PC-9 (cell line): ENCODE data around the gene OBSCN. TPM values are rescaled to one million over a fixed set of nuclear protein-coding genes. Genes with fewer than 3 reads are reported as not detected.

ENCODE experiments used
- BruUV-seq: library from RNA; stranded (reverse); fragments of 400-500 nt; replicated peaks from 2 replicates; lab custom pipeline; 2021; lab: Mats Ljungman, UMichigan
- CTCF ChIA-PET: fragments of 300-600 bp; sonication (Branson Sonifier 250); formaldehyde crosslinking; loops from one replicate; lab custom pipeline; 2022; ENCODE audit warnings: antibody characterized with exemption; lab: Charles Lee
- POLR2A ChIA-PET: fragments of 300-600 bp; sonication (Branson Sonifier 250); formaldehyde crosslinking; loops from one replicate; lab custom pipeline; 2022; ENCODE audit warnings: antibody characterized with exemption; ENCODE audit not compliant: unreplicated experiment; lab: Charles Lee
- DNase-seq, 2 experiments: peaks; one replicate each; pipeline versions ENCODE4 v3.0.0 to v3.0.0-alpha.2; 2015 to 2022; ENCODE audit warnings: mixed read lengths in 1 of 2
- H2AFZ ChIP-seq: fragments of 200-600 bp; sonication (generic); 2 replicates; pipeline ENCODE4 v1.8.1; 2017; ENCODE audit warnings: antibody characterized with exemption
- H3F3A ChIP-seq: fragments of 200-600 bp; sonication (generic); 2 replicates; pipeline ENCODE4 v1.8.1; 2017; ENCODE audit warnings: antibody characterized with exemption, mild to moderate bottlenecking, low read depth; ENCODE audit not compliant: insufficient read depth
- H3K27ac ChIP-seq: fragments of 200-600 bp; sonication (generic); 2 replicates; pipeline ENCODE4 v1.6.1; 2016; ENCODE audit warnings: mixed run types
- H3K27me3 ChIP-seq: fragments of 200-600 bp; sonication (generic); 2 replicates; pipeline ENCODE4 v1.6.1; 2016; ENCODE audit warnings: low read depth, mixed run types; ENCODE audit not compliant: insufficient read depth
- H3K36me3 ChIP-seq: fragments of 200-600 bp; sonication (generic); 2 replicates; pipeline ENCODE4 v1.6.1; 2016; ENCODE audit warnings: low read depth, mixed run types
- H3K4me1 ChIP-seq: fragments of 200-600 bp; sonication (generic); replicated peaks from 2 replicates; pipeline ENCODE4 v1.6.1; 2016; ENCODE audit warnings: mixed run types; ENCODE audit not compliant: insufficient read depth
- H3K4me2 ChIP-seq: fragments of 200-600 bp; sonication (generic); 2 replicates; pipeline ENCODE4 v1.6.1; 2017; ENCODE audit warnings: mixed run types
- H3K4me3 ChIP-seq: fragments of 200-600 bp; sonication (generic); 2 replicates; pipeline ENCODE4 v1.6.1; 2016; ENCODE audit warnings: mixed run types
- H3K79me2 ChIP-seq: fragments of 200-600 bp; sonication (generic); 2 replicates; pipeline ENCODE4 v1.6.1; 2017; ENCODE audit warnings: low read depth, mixed run types
- H3K9me2 ChIP-seq: fragments of 200-600 bp; sonication (generic); 2 replicates; pipeline ENCODE4 v1.8.1; 2017; ENCODE audit warnings: mild to moderate bottlenecking; ENCODE audit not compliant: insufficient read depth
- H3K9me3 ChIP-seq: fragments of 200-600 bp; sonication (generic); 2 replicates; pipeline ENCODE4 v1.8.1; 2016; ENCODE audit warnings: low read depth; ENCODE audit not compliant: insufficient read depth
- H4K20me1 ChIP-seq: fragments of 200-600 bp; sonication (generic); 2 replicates; pipeline ENCODE4 v1.8.1; 2017; ENCODE audit not compliant: insufficient read depth
- CTCF ChIP-seq: fragments of 200-600 bp; sonication (generic); conservative IDR thresholded peaks from 2 replicates; pipeline ENCODE4 v1.6.1; 2017; ENCODE audit warnings: mixed run types, antibody characterized with exemption, mild to moderate bottlenecking, moderate library complexity
- EZH2 ChIP-seq: fragments of 200-600 bp; sonication (generic); IDR thresholded peaks from 2 replicates; pipeline ENCODE4 v1.8.0; 2017; ENCODE audit warnings: antibody characterized with exemption, low read depth
- intact Hi-C: fragments of 100-400 bp; cut with micrococcal nuclease; formaldehyde crosslinking; loops from one replicate; pipeline ENCODE4 v1.10.0; 2022; ENCODE audit not compliant: unreplicated experiment
- total RNA-seq: library from RNA; stranded (reverse); gene quantifications from 2 replicates; pipeline ENCODE4 v1.2.3, GENCODE V29; 2021

The OBSCN gene
- total RNA-seq, 1 experiment from 2014 or later, result 62.9 TPM

GRCh38 chr1:228393268-228393701, 185.4 kb downstream of the OBSCN start:
- TF ChIP-seq EZH2, result no peak
- peak; percentile 57; the same call in 1 of the 2 replicates for TF ChIP-seq CTCF
- peaks cover 15% of the 10 kb centered on the region; the same call in 1 of the 2 replicates for H3K36me3 ChIP-seq
- H3K79me2 ChIP-seq, result 0 out of 2 replicates have a peak, but pooled peaks cover 7% of the 10 kb centered on the region
- H2AFZ ChIP-seq, result no peak overlapping the region
- intact Hi-C loops, result loop anchor here (1.0 to 5.0 kb wide), 2 partner anchors 261 to 631 kb away; no protein-coding TSS in a partner anchor
- ChIA-PET CTCF (interaction anchor here (0.5 to 1.6 kb wide), 8 partner anchors 13 to 394 kb away, joined by 3 to 7 read pairs (median 4); partner anchors contain the start of gene TRIM11), POLR2A (interaction anchor here (0.5 to 0.7 kb wide), 4 partner anchors 25 to 634 kb away, joined by 3 to 24 read pairs (median 6); no protein-coding TSS in a partner anchor)
- peaks cover 20% of the 10 kb centered on the region for H3K4me1 ChIP-seq
- H3K27ac ChIP-seq, result peak overlapping the region; percentile 17; the same call in 1 of the 2 replicates
- peak; percentile 63 to 79 for DNase-seq
- H4K20me1 ChIP-seq, result peaks cover 11% of the 10 kb centered on the region
- BruUV-seq, result no TSS peak
- H3K4me2 ChIP-seq, result no peak overlapping the region
- H3K9me3 ChIP-seq, result no peaks in the 10 kb centered on the region
- no peaks in the 10 kb centered on the region for H3K9me2 ChIP-seq
- no peak overlapping the region for H3K4me3 ChIP-seq
- H3F3A ChIP-seq, result peaks cover 35% of the 10 kb centered on the region
- no peaks in the 10 kb centered on the region for H3K27me3 ChIP-seq

GRCh38 chr1:228393811-228394570, 186.1 kb downstream of the OBSCN start:
- Histone ChIP-seq H3F3A (peaks cover 35% of the 10 kb centered on the region), H3K9me3 (no peaks in the 10 kb centered on the region), H3K4me2 (no peak overlapping the region), H2AFZ (no peak overlapping the region), H3K4me3 (no peak overlapping the region), H3K9me2 (no peaks in the 10 kb centered on the region), H4K20me1 (peaks cover 18% of the 10 kb centered on the region), H3K27me3 (no peaks in the 10 kb centered on the region), H3K27ac (peak overlapping the region; percentile 17; the same call in 1 of the 2 replicates), H3K79me2 (0 out of 2 replicates have a peak, but pooled peaks cover 7% of the 10 kb centered on the region), H3K4me1 (peaks cover 20% of the 10 kb centered on the region), H3K36me3 (peaks cover 15% of the 10 kb centered on the region; the same call in 1 of the 2 replicates)
- ChIA-PET CTCF (interaction anchor here (0.6 to 1.6 kb wide), 5 partner anchors 69 to 395 kb away, joined by 3 to 7 read pairs (median 3); no protein-coding TSS in a partner anchor), POLR2A (interaction anchor here (0.7 kb wide), 1 partner anchor 635 kb away, joined by 9 read pairs; no protein-coding TSS in a partner anchor)
- DNase-seq, result no peak
- no peak for TF ChIP-seq EZH2
- 0 out of 2 replicates have a peak, but pooled peaks have one; percentile 3 for TF ChIP-seq CTCF
- BruUV-seq, result TSS peak; percentile 3
- intact Hi-C loops, result loop anchor here (1.0 to 5.0 kb wide), 2 partner anchors 262 to 632 kb away; no protein-coding TSS in a partner anchor
